Dendritic cell treated with granulocyte-macrophage colony-stimulating factor and Interleukin-4, amounts not matched to agents 40 ng/mL and 50 ng/mL, for 4 days (primary cell): ENCODE measurements around the gene JADE1.

Experiments used
- H3K27ac Mint-ChIP-seq: one replicate; pipeline ENCODE4 v1.8.0; 2022; ENCODE audit warnings: mild to moderate bottlenecking, mixed read lengths
- H3K27me3 Mint-ChIP-seq: one replicate; pipeline ENCODE4 v1.8.0; 2022; ENCODE audit warnings: mild to moderate bottlenecking, mixed read lengths
- H3K36me3 Mint-ChIP-seq: one replicate; pipeline ENCODE4 v1.8.0; 2022; ENCODE audit warnings: low read depth, mixed read lengths
- H3K4me1 Mint-ChIP-seq: one replicate; pipeline ENCODE4 v1.8.0; 2022; ENCODE audit warnings: low read depth, mixed read lengths
- H3K4me3 Mint-ChIP-seq: one replicate; pipeline ENCODE4 v1.8.0; 2022; ENCODE audit warnings: mild to moderate bottlenecking, moderate library complexity, mixed read lengths
- H3K9me3 Mint-ChIP-seq: one replicate; pipeline ENCODE4 v1.8.0; 2022; ENCODE audit warnings: mixed read lengths
- intact Hi-C: fragments of 100-400 bp; cut with micrococcal nuclease; formaldehyde crosslinking; loops from one replicate; pipeline ENCODE4 v1.15.0; 2022

The JADE1 gene

DNA sequence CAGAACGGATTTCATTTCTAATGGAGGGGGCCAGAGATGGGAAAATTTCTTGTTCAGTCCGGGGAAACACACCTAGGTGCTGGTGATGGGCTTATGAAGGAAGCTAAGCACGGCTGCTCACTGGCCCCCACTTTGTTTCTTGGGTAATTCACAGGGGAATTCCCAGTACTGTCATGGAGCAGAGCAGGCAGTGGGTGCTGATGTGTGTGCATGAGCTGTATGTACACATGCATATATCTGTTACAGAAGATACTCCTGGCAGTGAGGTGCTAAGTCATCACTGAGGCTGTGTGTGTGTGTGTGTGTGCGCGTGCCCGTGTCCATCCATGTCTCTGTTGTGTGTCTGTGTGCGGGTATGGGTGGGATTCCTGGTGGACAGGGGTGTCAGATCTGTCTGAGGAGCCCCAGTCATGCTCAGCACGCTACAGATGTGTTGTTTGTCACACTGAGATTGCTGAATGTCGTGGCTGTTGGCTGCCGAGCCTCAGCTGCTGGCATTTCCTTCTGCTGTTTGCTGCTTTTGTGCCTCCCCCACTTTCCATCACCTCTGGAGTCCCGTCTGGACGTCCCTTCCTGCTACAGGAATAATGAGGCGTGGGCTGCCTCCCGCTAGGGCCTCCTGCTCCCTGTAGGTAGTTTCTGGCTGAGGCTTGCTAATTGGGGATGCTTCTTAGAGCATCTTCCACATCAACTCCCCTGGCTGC lies 53.3 kb downstream of the JADE1 start:
- Mint-ChIP-seq H3K27ac (no peak overlapping the region), H3K27me3 (no peaks in the 10 kb centered on the region), H3K4me1 (peaks cover 28% of the 10 kb centered on the region), H3K4me3 (no peak overlapping the region), H3K9me3 (no peaks in the 10 kb centered on the region), H3K36me3 (peaks cover 85% of the 10 kb centered on the region)
- intact Hi-C loops: loop anchor here (1.0 to 5.0 kb wide), 4 partner anchors 50 to 672 kb away; no protein-coding TSS in a partner anchor

DNA sequence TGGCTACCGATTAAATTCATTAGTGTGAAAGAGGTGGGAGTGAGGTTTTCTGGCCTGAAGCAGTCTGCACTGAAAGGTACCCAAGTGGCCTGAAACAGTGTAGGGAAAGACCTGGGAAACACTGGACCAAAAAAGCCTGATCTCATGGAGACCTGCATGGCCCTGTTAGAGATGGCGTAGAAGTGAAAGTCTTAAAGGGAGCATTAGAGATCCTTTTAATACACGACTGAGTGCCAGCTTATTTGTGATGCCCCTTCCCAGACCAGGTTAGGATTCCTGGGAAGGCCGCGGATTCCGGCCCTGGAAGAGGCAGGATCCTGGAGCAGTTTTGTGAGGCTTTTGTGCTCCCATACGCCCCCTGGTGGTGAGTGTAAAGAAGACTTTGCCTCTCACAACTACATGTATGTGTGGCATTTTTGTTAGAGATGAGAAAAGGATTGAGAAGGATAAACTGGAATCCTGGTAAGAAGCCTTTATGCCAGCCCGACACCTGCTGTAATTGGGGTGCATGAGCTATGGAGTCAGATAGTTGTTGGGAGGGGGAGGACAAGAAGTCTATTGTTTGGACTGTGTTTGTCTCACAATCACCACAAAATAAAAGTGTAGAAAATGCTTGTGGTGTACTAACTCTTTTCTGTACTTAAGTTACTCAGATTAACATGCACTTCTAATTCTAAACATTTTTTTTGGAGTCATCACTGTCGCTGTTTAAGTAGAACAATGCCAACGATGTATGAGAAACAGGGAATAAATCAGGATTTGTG lies 54.0 kb downstream of the JADE1 start:
- Mint-ChIP-seq H3K36me3 (peaks cover 85% of the 10 kb centered on the region), H3K4me1 (peaks cover 28% of the 10 kb centered on the region), H3K9me3 (no peaks in the 10 kb centered on the region), H3K4me3 (no peak overlapping the region), H3K27me3 (no peaks in the 10 kb centered on the region), H3K27ac (no peak overlapping the region)
- intact Hi-C loops: loop anchor here (1.0 to 5.0 kb wide), 4 partner anchors 51 to 673 kb away; no protein-coding TSS in a partner anchor

DNA sequence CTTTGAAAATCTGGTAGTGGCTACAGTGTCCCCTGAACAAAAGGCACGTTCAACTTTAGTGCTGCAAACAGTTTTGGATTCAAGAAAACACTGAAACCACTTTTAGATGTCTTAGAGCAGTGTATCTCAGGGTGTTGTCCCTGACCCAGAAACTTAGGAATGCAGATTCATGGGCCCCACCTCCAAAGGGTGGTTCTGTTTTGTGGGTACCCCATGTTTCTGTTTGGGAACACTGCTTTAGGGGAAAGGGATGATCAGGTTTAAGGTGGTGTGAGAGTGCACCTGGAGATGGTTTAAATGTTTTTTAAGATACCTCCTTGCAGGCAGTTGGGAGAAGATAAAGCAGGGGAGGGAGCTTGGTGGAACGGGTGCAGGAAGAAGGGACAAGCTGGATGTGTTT lies 55.6 kb downstream of the JADE1 start:
- Mint-ChIP-seq H3K4me1 (peaks cover 21% of the 10 kb centered on the region), H3K36me3 (peaks cover 85% of the 10 kb centered on the region)

DNA sequence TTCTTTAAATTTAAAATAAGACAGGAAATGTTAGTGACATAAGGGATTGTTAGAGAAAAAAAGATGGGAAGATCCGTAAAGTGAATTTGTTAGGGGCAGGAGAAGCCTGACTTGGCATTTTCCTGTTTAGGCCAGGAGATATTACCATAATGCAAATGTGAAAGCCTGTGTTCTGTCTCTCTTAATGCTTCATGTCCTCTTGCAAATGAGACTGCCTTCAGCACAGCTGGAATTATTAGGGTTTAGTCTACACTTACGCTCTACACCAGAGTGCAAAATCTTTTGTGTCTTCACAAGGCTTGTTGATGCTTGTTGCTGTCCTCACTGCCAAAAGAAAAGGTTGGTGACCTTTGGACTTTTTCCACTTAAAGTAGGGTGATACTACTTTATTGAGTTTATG lies 56.8 kb downstream of the JADE1 start:
- no peak overlapping the region for H3K27ac Mint-ChIP-seq
- H3K4me1 Mint-ChIP-seq: peaks cover 20% of the 10 kb centered on the region
- no peak overlapping the region for H3K4me3 Mint-ChIP-seq
- intact Hi-C loops: no loop called here
- peaks cover 87% of the 10 kb centered on the region for H3K36me3 Mint-ChIP-seq
- no peaks in the 10 kb centered on the region for H3K9me3 Mint-ChIP-seq
- H3K27me3 Mint-ChIP-seq: no peaks in the 10 kb centered on the region

More for the DNA sequence above, 55.6 kb downstream of the JADE1 start:
- Mint-ChIP-seq H3K9me3 (no peaks in the 10 kb centered on the region), H3K27ac (no peak overlapping the region), H3K27me3 (no peaks in the 10 kb centered on the region), H3K4me3 (no peak overlapping the region)
- intact Hi-C loops: no loop called here

DNA sequence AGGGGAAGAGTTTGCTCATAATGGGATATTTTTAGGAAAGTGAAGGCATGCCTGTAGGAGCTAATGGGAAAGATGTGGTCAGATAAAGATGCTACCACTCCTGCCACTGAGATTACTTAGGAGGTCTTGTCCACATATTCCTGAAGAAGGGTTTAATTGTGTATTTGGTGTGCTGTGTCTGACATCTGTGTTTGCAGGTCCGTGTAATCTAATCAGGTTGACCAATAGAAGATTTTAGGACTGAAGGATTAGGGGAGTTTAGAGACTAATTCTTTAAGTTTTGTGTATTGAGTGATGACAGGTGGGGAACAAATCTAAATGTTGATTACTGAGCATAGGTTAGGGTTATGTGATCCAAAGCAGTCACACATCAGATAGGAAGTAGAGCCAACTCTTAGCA lies 57.2 kb downstream of the JADE1 start:
- H3K27ac Mint-ChIP-seq: no peak overlapping the region
- peaks cover 88% of the 10 kb centered on the region for H3K36me3 Mint-ChIP-seq
- H3K9me3 Mint-ChIP-seq: no peaks in the 10 kb centered on the region
- no peaks in the 10 kb centered on the region for H3K27me3 Mint-ChIP-seq
- no peak overlapping the region for H3K4me3 Mint-ChIP-seq
- peaks cover 16% of the 10 kb centered on the region for H3K4me1 Mint-ChIP-seq
- intact Hi-C loops: no loop called here

DNA sequence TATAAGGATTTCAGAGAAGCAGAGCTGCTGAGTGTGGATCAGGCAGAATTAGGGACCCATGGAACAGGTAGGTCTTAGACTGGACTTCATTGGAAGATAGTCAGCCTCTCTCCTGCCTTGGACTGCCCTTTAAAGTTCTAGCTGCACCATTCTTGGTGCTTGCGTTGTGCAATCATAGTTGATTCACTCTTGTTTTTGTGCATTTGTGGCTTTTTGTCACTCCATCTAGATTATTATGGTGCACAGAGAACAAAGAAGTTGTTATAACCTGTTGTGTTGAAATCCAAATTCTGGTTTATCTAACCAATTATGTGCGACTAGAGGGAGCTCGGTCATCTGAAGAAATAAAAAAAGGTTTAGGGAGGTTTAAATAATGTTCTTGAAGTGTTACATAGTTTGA lies 59.3 kb downstream of the JADE1 start:
- no peak overlapping the region for H3K4me3 Mint-ChIP-seq
- intact Hi-C loops: no loop called here
- H3K36me3 Mint-ChIP-seq: peaks cover 92% of the 10 kb centered on the region

DNA sequence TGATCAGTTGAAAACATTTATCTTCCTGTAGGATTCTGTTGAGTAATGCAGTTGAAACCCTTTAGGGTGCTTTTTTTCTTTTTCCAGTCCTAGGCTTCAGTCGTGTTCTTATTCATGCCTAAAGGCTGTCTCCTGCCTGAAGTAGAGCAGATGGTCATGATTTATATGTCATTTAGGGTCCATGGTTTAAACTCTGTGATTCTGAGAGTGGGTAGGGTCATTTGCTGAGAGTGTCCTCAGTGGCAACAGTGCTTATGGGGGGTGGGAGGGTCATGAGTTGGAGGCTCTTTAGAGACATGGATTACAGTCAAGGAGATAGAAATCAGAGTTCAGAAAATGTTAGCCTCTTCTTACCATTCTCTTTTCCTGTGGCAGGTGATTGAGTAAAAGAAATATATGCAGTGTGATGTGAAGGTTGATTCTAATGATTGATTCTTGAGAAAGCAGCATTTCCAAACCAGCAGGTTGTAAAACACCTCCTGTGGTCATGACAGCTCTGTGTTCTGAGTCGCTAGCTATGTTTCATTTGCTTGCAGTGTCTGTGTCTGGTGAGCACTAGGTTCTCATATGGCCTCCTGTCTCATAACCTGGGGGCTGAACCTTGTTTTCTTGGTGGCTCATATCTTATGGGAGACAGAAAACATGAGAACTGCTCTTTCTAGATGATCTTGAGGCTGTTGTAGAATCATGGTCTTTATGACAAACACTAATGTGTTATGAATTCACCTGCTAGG lies 60.4 kb downstream of the JADE1 start:
- H3K4me1 Mint-ChIP-seq: no peaks in the 10 kb centered on the region
- no peaks in the 10 kb centered on the region for H3K9me3 Mint-ChIP-seq
- no peaks in the 10 kb centered on the region for H3K27me3 Mint-ChIP-seq
- H3K27ac Mint-ChIP-seq: no peak overlapping the region
- H3K36me3 Mint-ChIP-seq: peaks cover 90% of the 10 kb centered on the region
- intact Hi-C loops: no loop called here
- no peak overlapping the region for H3K4me3 Mint-ChIP-seq

More for the DNA sequence above, 59.3 kb downstream of the JADE1 start:
- Mint-ChIP-seq H3K27ac (no peak overlapping the region), H3K9me3 (no peaks in the 10 kb centered on the region), H3K27me3 (no peaks in the 10 kb centered on the region), H3K4me1 (no peaks in the 10 kb centered on the region)

DNA sequence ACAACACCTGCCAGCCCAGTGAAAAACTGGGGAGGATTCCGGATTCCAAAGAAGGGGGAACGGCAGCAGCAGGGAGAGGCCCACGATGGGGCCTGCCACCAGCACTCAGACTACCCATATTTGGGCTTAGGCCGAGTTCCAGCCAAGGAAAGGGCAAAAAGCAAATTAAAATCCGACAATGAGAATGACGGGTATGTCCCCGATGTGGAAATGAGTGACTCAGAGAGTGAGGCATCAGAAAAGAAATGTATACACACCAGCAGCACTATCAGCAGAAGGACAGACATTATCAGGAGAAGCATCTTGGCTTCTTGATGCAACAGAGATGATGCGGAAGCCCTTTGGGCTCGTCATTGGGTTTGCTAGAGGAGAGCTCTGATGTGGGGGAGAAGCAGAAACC lies 62.4 kb downstream of the JADE1 start:
- Mint-ChIP-seq H3K36me3 (peaks cover 70% of the 10 kb centered on the region), H3K27ac (no peak overlapping the region), H3K4me1 (no peaks in the 10 kb centered on the region), H3K4me3 (no peak overlapping the region), H3K27me3 (no peaks in the 10 kb centered on the region), H3K9me3 (no peaks in the 10 kb centered on the region)
- intact Hi-C loops: no loop called here

DNA sequence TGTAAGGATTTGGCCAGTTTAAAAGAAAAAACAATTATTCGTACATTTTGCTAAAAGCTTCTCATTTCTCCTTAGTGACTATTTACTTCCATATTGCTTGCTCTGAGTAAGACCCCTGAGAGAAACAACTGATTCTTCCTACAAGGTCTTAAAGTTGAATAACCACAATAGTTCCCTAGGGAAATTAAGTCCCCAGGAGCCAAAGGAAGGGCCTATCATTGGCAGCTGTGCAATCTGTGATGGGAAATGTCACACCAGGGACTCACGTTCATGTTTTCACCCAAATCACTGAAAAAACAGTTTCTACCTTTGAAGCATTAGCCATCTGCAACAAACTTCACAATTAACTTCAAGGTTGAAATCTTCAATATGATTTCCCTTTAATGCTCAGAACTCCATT lies 66.7 kb downstream of the JADE1 start:
- Mint-ChIP-seq H3K36me3 (peaks cover 27% of the 10 kb centered on the region), H3K9me3 (no peaks in the 10 kb centered on the region), H3K4me1 (peaks cover 5% of the 10 kb centered on the region), H3K27ac (no peak overlapping the region), H3K27me3 (no peaks in the 10 kb centered on the region), H3K4me3 (no peak overlapping the region)
- intact Hi-C loops: no loop called here

DNA sequence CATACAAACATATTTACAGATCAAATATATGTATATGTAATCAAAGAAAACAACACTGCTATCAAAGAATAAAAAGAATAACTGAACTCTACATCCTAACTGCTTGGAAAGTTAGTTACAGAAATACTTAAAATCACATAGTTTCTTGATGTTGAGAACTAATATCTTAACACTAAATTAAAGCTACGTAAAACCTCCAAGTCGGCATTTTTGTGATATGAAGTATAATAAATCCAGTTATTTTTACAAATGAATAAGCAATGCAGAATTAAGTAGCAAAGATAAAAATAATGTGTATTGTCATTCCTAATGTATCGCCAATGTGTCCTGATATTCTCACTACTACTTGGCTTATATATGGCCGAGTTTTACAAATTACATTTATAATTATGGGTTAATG lies 68.4 kb downstream of the JADE1 start:
- Mint-ChIP-seq H3K4me1 (peaks cover 5% of the 10 kb centered on the region), H3K36me3 (peaks cover 18% of the 10 kb centered on the region), H3K9me3 (no peaks in the 10 kb centered on the region), H3K4me3 (no peak overlapping the region), H3K27ac (no peak overlapping the region), H3K27me3 (no peaks in the 10 kb centered on the region)
- intact Hi-C loops: no loop called here

DNA sequence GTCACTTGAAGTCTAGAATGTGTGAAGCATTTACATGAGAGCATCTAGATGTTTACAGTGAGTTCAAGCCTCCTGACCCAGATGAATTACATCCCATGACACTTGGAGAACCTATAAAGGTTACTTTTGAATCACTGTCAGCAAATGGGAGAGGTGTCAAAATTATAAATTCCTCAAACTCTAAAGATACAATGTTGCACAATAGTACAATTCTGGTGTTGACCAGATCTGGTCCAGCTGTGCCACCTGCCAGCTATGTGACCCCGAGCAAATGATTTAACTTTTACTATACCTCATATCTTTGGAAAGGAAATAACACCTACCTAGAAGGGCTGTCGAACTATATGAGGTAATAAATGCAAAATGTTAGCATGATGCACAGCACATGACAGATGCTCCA lies 69.8 kb downstream of the JADE1 start:
- Mint-ChIP-seq H3K4me1 (peaks cover 5% of the 10 kb centered on the region), H3K36me3 (peaks cover 12% of the 10 kb centered on the region), H3K27me3 (no peaks in the 10 kb centered on the region), H3K9me3 (no peaks in the 10 kb centered on the region), H3K4me3 (no peak overlapping the region), H3K27ac (no peak overlapping the region)
- intact Hi-C loops: no loop called here

DNA sequence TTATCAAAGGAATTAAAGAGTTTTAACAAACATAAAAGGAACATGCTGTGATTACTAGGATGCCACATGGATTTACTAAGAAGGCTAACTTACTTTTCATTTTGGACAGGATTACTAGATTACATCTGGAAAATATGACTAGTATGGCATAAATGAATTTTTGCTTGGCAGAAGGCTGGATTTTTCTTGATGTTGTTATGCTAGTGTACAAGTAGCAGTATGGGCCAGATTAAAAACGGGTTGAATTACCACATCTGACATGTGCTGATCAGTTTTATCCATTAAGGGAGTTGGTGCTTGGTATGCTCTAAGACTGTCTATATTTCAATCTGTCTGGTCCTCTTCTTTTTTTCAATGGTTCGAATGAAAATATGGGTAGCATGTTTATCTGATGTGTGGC lies 70.5 kb downstream of the JADE1 start:
- intact Hi-C loops: no loop called here
- peaks cover 12% of the 10 kb centered on the region for H3K36me3 Mint-ChIP-seq
- H3K27me3 Mint-ChIP-seq: no peaks in the 10 kb centered on the region
- no peaks in the 10 kb centered on the region for H3K9me3 Mint-ChIP-seq
- no peak overlapping the region for H3K4me3 Mint-ChIP-seq
- H3K27ac Mint-ChIP-seq: no peak overlapping the region
- H3K4me1 Mint-ChIP-seq: peaks cover 5% of the 10 kb centered on the region

DNA sequence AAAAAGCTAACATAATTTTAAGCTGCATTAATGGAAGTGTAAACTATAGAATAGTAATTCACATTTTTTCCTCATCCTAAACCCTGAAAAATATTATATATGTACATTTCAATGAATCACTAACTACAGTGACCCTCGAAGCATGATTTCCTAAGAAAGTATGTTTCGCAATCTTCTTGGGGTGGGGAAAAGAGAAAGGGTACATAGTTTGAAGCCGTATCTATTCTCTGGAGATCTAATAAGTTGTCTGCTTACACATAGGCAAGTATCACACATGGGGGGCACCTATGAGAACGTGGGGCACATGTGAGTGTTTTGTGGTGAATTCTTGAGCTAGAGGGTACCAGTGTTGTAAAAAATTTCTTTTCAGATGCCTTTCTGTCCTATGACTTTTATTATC lies 71.2 kb downstream of the JADE1 start:
- Mint-ChIP-seq H3K27ac (no peak overlapping the region), H3K36me3 (peaks cover 12% of the 10 kb centered on the region)
- intact Hi-C loops: no loop called here

DNA sequence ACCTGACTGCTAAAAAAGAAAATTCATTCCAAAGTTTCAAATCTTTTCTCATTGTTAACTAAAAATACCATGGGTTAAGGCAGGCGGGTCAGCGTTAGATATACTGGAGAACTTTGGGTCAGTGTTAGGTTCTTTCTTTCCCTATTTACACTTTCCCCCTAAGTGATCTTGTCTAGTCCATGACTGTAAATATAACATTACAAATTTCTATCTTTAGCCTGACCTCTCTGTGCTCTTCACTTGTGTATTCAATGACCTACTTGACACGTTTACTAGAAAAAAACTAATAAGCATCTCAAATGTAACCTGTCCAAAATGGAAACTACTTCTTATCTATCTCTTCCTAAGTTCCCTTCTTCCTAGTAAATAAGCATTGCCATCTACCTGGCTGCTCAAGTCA lies 95.3 kb downstream of the JADE1 start:
- Mint-ChIP-seq H3K4me1 (peaks cover 16% of the 10 kb centered on the region), H3K9me3 (no peaks in the 10 kb centered on the region), H3K36me3 (no peaks in the 10 kb centered on the region), H3K27ac (no peak overlapping the region), H3K27me3 (no peaks in the 10 kb centered on the region), H3K4me3 (no peak overlapping the region)
- intact Hi-C loops: no loop called here

More for the DNA sequence above, 71.2 kb downstream of the JADE1 start:
- no peaks in the 10 kb centered on the region for H3K27me3 Mint-ChIP-seq
- no peaks in the 10 kb centered on the region for H3K9me3 Mint-ChIP-seq
- H3K4me1 Mint-ChIP-seq: peaks cover 5% of the 10 kb centered on the region
- H3K4me3 Mint-ChIP-seq: no peak overlapping the region
